ENCODE measurements around the gene MAJIN.
"Not testable (repeated sequence)": the region's sequence is repeated elsewhere in the genome, so short reads cannot be mapped to it uniquely, and the experiment has no call there.

Gene MAJIN

DNA sequence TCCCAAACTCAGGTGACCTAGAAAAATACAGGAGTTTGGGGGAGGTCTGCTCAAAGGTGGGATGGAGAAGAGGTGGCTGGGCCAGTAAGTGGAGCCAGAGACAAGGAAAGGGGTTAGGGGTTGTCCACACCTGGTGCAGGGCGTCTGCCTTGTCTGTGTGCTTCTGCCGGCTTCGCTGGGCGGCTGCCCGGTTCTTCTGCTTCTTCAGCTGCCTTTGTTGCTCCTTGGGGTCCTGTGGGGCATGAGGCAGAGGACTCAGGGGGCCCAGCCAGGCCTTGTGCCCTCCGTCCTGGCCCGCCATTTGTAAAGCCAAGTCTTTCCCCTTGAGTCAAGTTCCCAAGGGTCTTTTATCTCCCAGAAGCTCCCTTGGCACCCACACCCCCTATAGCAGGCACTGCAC is 22.4 kb upstream of the MAJIN start:
- DNase-seq (ENCODE audit: low read depth), result no peak
- no peak overlapping the region for H3K4me3 ChIP-seq (ENCODE audit: low read depth, low read length)

DNA sequence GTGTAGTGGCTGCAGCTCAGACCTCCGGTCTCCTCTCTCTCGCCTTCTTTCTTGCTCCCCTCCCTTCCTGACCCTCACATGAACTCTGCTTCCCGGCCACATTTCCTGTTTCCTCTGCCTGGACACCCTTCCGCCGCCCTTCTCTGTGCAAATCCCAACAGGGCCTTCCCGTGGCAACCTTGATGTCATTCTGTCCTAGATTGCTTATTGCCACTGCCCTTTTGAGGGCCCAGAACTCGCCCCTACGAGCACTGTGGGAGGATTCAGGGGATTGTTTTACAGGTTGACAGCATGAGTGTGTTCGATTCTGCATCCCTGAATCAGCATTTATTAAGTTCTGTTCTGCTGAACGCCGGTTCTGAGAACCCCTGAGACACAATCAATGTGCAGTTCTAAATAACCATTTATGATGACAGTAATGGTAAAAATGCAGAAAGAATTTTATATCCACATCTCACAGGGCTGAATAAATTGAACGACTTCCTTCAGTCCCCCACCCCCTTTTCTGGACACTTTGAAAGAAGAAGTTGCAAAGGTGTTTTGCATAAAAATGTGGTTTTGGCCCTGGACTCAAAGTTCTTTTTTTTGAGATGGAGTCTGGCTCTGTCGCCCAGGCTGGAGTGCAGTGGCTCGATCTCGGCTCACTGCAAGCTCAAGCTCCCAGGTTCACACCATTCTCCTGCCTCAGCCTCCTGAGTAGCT is 18.5 kb upstream of the MAJIN start:
- peak; percentile 34 for DNase-seq (ENCODE audit: low read depth)
- TF ChIP-seq, protein P1, sequence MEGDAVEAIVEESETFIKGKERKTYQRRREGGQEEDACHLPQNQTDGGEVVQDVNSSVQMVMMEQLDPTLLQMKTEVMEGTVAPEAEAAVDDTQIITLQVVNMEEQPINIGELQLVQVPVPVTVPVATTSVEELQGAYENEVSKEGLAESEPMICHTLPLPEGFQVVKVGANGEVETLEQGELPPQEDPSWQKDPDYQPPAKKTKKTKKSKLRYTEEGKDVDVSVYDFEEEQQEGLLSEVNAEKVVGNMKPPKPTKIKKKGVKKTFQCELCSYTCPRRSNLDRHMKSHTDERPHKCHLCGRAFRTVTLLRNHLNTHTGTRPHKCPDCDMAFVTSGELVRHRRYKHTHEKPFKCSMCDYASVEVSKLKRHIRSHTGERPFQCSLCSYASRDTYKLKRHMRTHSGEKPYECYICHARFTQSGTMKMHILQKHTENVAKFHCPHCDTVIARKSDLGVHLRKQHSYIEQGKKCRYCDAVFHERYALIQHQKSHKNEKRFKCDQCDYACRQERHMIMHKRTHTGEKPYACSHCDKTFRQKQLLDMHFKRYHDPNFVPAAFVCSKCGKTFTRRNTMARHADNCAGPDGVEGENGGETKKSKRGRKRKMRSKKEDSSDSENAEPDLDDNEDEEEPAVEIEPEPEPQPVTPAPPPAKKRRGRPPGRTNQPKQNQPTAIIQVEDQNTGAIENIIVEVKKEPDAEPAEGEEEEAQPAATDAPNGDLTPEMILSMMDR (IDR thresholded peaks at IDR 0.05; ENCODE audit: insufficient read depth, low read depth, low read length, missing control alignments), result no peak
- H3K4me3 ChIP-seq (ENCODE audit: low read depth, low read length), result no peak overlapping the region

More for the DNA sequence above, 22.4 kb upstream of the MAJIN start:
- TF ChIP-seq, protein P1 (IDR thresholded peaks at IDR 0.05; ENCODE audit: insufficient read depth, low read depth, low read length, missing control alignments), result no peak

DNA sequence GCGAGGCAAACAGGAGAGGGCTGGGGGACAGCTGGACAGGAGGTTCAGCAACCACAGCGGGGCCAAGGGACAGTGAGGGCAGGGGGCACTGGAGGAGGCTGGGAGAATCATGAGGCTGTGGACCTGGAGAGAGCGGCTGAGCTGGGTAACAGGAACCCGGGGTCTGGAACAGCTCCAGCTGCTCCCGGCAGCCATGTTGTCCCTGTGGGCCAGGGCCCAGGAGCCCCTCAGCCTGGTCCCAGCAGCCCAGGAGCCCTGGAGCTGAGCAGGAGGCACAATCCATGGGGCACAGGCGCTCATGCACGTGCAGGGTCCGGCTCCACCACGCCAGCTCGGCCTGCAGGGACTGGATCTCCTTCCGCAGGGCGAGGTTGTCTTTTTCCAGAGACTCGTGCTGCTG is 17.5 kb upstream of the MAJIN start:
- DNase-seq (ENCODE audit: low read depth), result no peak
- no peak overlapping the region for H3K4me3 ChIP-seq (ENCODE audit: low read depth, low read length)
- TF ChIP-seq, protein P1 (IDR thresholded peaks at IDR 0.05; ENCODE audit: insufficient read depth, low read depth, low read length, missing control alignments), result no peak

DNA sequence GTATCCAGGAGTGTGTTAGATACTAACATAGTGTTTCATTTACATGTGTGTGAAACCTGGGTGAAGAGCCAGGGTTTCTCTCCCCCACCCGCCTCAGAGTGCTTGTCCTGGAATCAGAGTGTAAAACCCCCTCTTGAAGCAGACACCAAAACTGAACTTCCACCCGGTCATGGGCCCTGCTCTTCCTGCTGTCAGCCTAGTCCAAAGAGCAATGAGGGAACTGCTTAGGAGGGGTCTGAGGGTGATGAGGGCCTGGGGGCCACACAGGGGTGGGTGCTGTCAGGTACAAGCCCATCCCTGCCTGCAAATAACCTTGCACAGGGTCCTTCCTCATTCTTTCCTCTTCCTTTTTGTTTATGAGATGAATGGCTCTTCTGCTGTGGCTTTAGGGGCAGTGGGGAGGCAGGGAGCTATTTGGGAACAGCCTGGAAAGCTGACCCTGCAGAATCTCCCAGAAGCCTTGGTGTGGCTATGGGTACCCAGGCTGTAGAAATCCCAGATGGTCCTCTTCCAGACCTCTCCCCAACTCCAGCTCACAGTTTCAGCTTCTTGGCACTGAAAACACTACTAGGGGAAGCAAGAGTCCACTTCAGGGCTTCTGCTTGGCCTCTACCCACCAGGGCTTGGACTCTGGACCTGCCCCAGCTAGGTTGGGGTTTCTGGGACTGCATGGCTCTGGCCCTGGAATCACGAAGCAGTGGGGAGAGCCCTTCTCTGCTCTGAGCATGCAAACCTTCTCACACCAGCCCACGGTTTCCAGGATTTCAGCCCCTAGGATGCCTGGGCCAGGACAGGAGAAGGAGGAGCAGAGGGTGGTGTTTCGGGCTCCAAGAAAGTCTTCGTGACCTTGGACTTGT is 16.3 kb upstream of the MAJIN start:
- no peak overlapping the region for H3K4me3 ChIP-seq (ENCODE audit: low read depth, low read length)
- TF ChIP-seq, protein P1 (IDR thresholded peaks at IDR 0.05; ENCODE audit: insufficient read depth, low read depth, low read length, missing control alignments), result no peak

DNA sequence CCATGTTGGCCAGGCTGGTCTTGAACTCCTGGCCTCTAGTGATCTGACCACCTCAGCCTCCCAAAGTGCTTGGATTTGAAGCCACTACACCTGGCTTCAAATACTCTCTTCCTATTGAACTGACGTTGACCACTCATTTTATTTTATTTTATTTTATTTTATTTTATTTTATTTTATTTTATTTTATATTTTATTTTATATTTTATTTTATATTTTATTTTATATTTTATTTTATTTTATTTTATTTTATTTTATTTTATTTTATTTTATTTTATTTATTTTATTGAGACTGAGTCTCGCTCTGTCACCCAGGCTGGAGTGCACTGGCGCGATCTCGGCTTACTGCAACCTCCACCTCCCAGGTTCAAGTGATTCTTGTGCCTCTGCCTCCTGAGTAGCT is 11.4 kb upstream of the MAJIN start:
- not testable (repeated sequence) for H3K4me3 ChIP-seq (ENCODE audit: low read depth, low read length); DNase-seq (ENCODE audit: low read depth)

More for the DNA sequence above, 16.3 kb upstream of the MAJIN start:
- no peak for DNase-seq (ENCODE audit: low read depth)

DNA sequence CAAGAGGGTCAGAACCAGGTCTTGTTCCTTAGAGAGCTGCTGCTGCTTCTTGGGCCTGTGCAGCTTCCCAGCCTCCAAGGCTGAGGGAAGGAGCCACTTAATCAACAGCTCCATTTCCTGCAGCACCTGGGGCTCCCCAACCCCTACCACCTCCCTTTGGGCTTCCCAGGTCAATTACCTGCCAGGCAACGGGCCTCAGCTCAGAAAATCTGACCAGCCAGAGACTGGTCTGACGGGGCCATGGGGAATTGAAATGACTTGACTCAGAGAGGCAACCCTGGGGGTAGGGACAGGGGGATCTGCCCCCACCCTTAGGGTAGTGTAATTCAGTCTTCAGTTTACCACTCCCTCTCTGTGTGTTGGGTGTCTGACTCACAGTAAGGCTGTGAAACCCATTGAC is 4.7 kb upstream of the MAJIN start:
- no peak for DNase-seq (ENCODE audit: low read depth)
- no peak overlapping the region for H3K4me3 ChIP-seq (ENCODE audit: low read depth, low read length)
- TF ChIP-seq, protein P1 (IDR thresholded peaks at IDR 0.05; ENCODE audit: insufficient read depth, low read depth, low read length, missing control alignments), result no peak

DNA sequence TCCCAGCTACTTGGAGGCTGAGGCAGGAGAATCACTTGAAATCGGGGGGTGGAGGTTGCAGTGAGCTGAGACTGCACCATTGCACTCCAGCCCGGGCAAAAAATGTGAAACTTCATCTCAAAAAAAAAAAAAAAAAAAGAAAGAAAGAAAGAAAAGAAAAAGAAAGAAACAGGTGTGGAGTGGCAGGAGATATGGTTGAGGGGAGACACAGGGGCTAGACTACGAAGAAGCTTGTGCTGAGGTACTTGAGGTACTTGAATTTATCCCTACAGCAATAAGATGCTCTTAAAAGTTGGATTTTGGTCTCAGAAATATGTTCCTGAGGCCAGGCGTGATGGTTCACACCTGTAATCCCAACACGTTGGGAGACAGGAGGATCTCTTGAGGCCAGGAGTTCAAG is 2.2 kb upstream of the MAJIN start:
- no peak overlapping the region for H3K4me3 ChIP-seq (ENCODE audit: low read depth, low read length)
- TF ChIP-seq, protein P1 (IDR thresholded peaks at IDR 0.05; ENCODE audit: insufficient read depth, low read depth, low read length, missing control alignments), result no peak
- peak; percentile 18 for DNase-seq (ENCODE audit: low read depth)

Data from GM12865 (cell line).